Cardiac atrium fibroblast (primary cell): ENCODE data around the gene KRTAP10-4. TPM values are rescaled to one million over a fixed set of nuclear protein-coding genes. Genes with fewer than 3 reads are reported as not detected.

Experiments
- total RNA-seq: library from RNA; depleted of rRNA; stranded (reverse); fragments of >200 nt; gene quantifications from 2 replicates; pipeline ENCODE4 v1.2.3, GENCODE V29; 2015

KRTAP10-4 gene
- not detected in 2 replicates for total RNA-seq

GRCh38 chr21:44573630-44574456 is at the start of gene KRTAP10-4:
KRTAP10-4 (plus strand) TSS chr21:44573729; CDS start chr21:44573759, 30 bp downstream.

GRCh38 chr21:44539991-44540666 is 33.4 kb upstream of the KRTAP10-4 start, which contains the start of gene KRTAP10-1:
KRTAP10-1 (minus strand) TSS chr21:44540195; CDS start chr21:44540150, 45 bp downstream.

GRCh38 chr21:44551340-44551961 is 22.1 kb upstream of the KRTAP10-4 start, which contains the start of gene KRTAP10-2:
KRTAP10-2 (minus strand) TSS chr21:44551505; CDS start chr21:44551458, 47 bp downstream.

GRCh38 chr21:44558695-44559094 is 14.8 kb upstream of the KRTAP10-4 start, which contains the start of gene KRTAP10-3:
KRTAP10-3 (minus strand) TSS chr21:44558795; CDS start chr21:44558715, 80 bp downstream.

GRCh38 chr21:44580231-44580821 is 6.8 kb downstream of the KRTAP10-4 start, which contains the start of gene KRTAP10-5:
KRTAP10-5 (minus strand) TSS chr21:44580604; CDS start chr21:44580578, 26 bp downstream.

GRCh38 chr21:44592446-44593311 is 19.1 kb downstream of the KRTAP10-4 start, which contains the start of gene KRTAP10-6:
KRTAP10-6 (minus strand) TSS chr21:44592505; CDS start chr21:44592484, 21 bp downstream.

GRCh38 chr21:44600118-44600978 is 26.8 kb downstream of the KRTAP10-4 start, which contains the start of gene KRTAP10-7:
KRTAP10-7 (plus strand) TSS chr21:44600597; CDS start chr21:44600622, 25 bp downstream.

GRCh38 chr21:44612029-44612486 is 38.5 kb downstream of the KRTAP10-4 start, which contains the start of gene KRTAP10-8:
KRTAP10-8 (plus strand) TSS chr21:44612079; CDS start chr21:44612101, 22 bp downstream.

Other genes starting within 250 kb of the KRTAP10-4 start
- 14.4 and 19.5 TPM in 2 replicates for gene CFAP410, start 234.3 kb upstream of the KRTAP10-4 start, total RNA-seq
- gene TRPM2, start 220.1 kb upstream of the KRTAP10-4 start, total RNA-seq = not detected in 2 replicates
- gene LRRC3, start 118.2 kb upstream of the KRTAP10-4 start, total RNA-seq = 3.6 and 3.7 TPM in 2 replicates
- gene KRTAP10-1, start 33.5 kb upstream of the KRTAP10-4 start, total RNA-seq = not detected in 2 replicates
- not detected in 2 replicates for gene KRTAP10-2, start 22.2 kb upstream of the KRTAP10-4 start, total RNA-seq
- gene KRTAP10-3, start 14.9 kb upstream of the KRTAP10-4 start, total RNA-seq = not detected in 2 replicates
- not detected in 2 replicates for gene KRTAP10-5, start 6.9 kb downstream of the KRTAP10-4 start, total RNA-seq
- not detected in 2 replicates for gene KRTAP10-6, start 18.8 kb downstream of the KRTAP10-4 start, total RNA-seq
- not detected in 2 replicates for gene KRTAP10-7, start 26.9 kb downstream of the KRTAP10-4 start, total RNA-seq
- not detected in 2 replicates for gene KRTAP10-8, start 38.4 kb downstream of the KRTAP10-4 start, total RNA-seq
- not detected in 2 replicates for gene KRTAP10-9, start 53.4 kb downstream of the KRTAP10-4 start, total RNA-seq
- gene KRTAP10-10, start 63.6 kb downstream of the KRTAP10-4 start, total RNA-seq = not detected in 2 replicates
- not detected in 2 replicates for gene KRTAP10-11, start 72.7 kb downstream of the KRTAP10-4 start, total RNA-seq
- gene KRTAP12-4, start 80.9 kb downstream of the KRTAP10-4 start, total RNA-seq = not detected in 2 replicates
- gene KRTAP12-3, start 84.2 kb downstream of the KRTAP10-4 start, total RNA-seq = not detected in 2 replicates
- not detected in 2 replicates for gene KRTAP12-2, start 93.2 kb downstream of the KRTAP10-4 start, total RNA-seq
- gene KRTAP12-1, start 108.4 kb downstream of the KRTAP10-4 start, total RNA-seq = not detected in 2 replicates
- gene KRTAP10-12, start 123.4 kb downstream of the KRTAP10-4 start, total RNA-seq = not detected in 2 replicates
- gene TSPEAR, start 137.8 kb downstream of the KRTAP10-4 start, total RNA-seq = not detected in 2 replicates
- gene UBE2G2, start 228.1 kb downstream of the KRTAP10-4 start, total RNA-seq = 33.4 and 43.9 TPM in 2 replicates
- gene SUMO3, start 244.3 kb downstream of the KRTAP10-4 start, total RNA-seq = 59.6 and 64.6 TPM in 2 replicates